Mucosa of descending colon (tissue), 3 donors: ENCODE results near the gene MDGA2. TPM values are rescaled to one million over a fixed set of nuclear protein-coding genes. Genes with fewer than 3 reads are reported as not detected.

Experiments used
- ATAC-seq: fragments of 200-7000 bp; cut with Tn5 transposase; one replicate; pipeline ENCODE4 v1.9.1; 2020; ENCODE audit warnings: mild to moderate bottlenecking, moderate library complexity
- DNase-seq, 3 donors: peaks; one replicate each; pipeline ENCODE4 v3.0.0-alpha.2; 2020
- H3K36me3 ChIP-seq: fragments of 200-600 bp; one replicate; pipeline ENCODE4 v1.8.0; 2021; ENCODE audit warnings: low read depth, mild to moderate bottlenecking
- H3K4me1 ChIP-seq: fragments of 200-600 bp; one replicate; pipeline ENCODE4 v1.8.0; 2021; ENCODE audit warnings: low read depth, mild to moderate bottlenecking
- H3K4me3 ChIP-seq: fragments of 200-600 bp; one replicate; pipeline ENCODE4 v1.8.0; 2021; ENCODE audit warnings: mild to moderate bottlenecking
- H3K9me3 ChIP-seq: fragments of 200-600 bp; one replicate; pipeline ENCODE4 v1.8.0; 2021; ENCODE audit warnings: mild to moderate bottlenecking
- intact Hi-C, 2 donors: fragments of 100-400 bp; cut with DNase I in 1 of 2; cut with micrococcal nuclease in 1 of 2; formaldehyde crosslinking; loops; one replicate each; pipeline versions ENCODE4 v1.11.0 to v1.11.1; 2022; cut with DNase I, micrococcal nuclease
- total RNA-seq, 3 donors: library from RNA; stranded (reverse); fragmentation: NEBNext Ultra II Directional in 2 of 3; extraction: Animal tissue kit (Norgen Biotek cat#: 25700) in 2 of 3; gene quantifications; one replicate each; pipeline versions ENCODE4 v1.2.1 to v1.2.4, GENCODE V29; 2021 to 2023
- TF ChIP-seq, protein P1 (sequence below): fragments of 200-600 bp; IDR thresholded peaks from one replicate; pipeline ENCODE4 v1.8.0; 2022; ENCODE audit warnings: antibody characterized with exemption, mild to moderate bottlenecking
- donor health status: DM: no; HTN: no; CAD: no; lungs with moderate emphysema.
- donor health status: DM: no; HTN: no; CAD: no.
- donor health status: DM: no; HTN: yes; CAD: no.

Gene MDGA2
- total RNA-seq, 3 donors from 2014 or later, result 0.35 TPM; not detected in 2

- TF ChIP-seq, protein P1, sequence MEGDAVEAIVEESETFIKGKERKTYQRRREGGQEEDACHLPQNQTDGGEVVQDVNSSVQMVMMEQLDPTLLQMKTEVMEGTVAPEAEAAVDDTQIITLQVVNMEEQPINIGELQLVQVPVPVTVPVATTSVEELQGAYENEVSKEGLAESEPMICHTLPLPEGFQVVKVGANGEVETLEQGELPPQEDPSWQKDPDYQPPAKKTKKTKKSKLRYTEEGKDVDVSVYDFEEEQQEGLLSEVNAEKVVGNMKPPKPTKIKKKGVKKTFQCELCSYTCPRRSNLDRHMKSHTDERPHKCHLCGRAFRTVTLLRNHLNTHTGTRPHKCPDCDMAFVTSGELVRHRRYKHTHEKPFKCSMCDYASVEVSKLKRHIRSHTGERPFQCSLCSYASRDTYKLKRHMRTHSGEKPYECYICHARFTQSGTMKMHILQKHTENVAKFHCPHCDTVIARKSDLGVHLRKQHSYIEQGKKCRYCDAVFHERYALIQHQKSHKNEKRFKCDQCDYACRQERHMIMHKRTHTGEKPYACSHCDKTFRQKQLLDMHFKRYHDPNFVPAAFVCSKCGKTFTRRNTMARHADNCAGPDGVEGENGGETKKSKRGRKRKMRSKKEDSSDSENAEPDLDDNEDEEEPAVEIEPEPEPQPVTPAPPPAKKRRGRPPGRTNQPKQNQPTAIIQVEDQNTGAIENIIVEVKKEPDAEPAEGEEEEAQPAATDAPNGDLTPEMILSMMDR, result no peak
- H3K4me3 ChIP-seq, result no peak overlapping the region
- intact Hi-C loops, result no loop called here
- no peaks in the 10 kb centered on the region for H3K9me3 ChIP-seq
- H3K36me3 ChIP-seq, result no peaks in the 10 kb centered on the region
- DNase-seq (no peak), ATAC-seq (no peak)
- peaks cover 2% of the 10 kb centered on the region for H3K4me1 ChIP-seq
These were observed 601 bp downstream of the MDGA2 start for GRCh38 chr14:47674543-47675465.

- ATAC-seq, result no peak
- peak in 1 of 3 donors; percentile 22 for DNase-seq
- H3K9me3 ChIP-seq, result no peaks in the 10 kb centered on the region
- intact Hi-C loops, result no loop called here
- H3K36me3 ChIP-seq, result no peaks in the 10 kb centered on the region
- H3K4me3 ChIP-seq, result no peak overlapping the region
- H3K4me1 ChIP-seq, result peaks cover 2% of the 10 kb centered on the region
- TF ChIP-seq, protein P1, result no peak
These were observed 1.3 kb downstream of the MDGA2 start for GRCh38 chr14:47674148-47674542.

DNA sequence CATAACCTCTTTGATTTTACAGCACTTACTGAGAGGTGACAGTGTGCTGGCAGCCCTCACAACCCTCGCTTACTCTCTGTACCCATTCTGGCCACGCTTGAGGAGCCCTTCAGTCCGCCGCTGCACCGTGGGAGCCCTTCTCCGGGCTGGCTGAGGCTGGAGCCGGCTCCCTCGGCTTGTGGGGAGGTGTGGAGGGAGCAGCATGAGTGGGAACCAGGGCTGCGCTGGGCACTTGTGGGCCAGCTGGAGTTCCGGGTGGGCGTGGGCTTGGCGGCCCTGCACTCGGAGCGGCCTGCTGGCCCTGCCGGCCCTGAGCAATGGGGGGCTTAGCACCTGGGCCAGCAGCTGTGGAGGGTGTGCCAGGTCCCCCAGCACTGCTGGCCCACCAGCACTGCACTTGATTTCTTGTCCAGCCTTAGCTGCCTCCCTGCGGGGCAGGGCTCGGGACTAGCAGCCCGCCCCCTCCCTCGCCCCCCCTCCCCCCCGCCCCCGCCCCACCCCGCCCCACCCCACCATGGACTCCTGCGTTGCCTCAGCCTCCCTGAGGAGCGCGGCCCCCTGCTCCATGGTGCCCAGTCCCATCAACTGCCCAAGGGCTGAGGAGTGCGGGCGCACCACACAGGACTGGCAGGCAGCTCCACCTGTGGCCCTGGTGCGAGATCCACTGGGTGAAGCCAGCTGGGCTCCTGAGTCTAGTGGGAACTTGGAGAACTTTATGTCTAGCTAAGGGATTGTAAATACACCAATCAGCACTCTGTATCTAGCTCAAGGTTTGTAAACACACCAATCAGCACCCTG is 9.9 kb downstream of the MDGA2 start:
- TF ChIP-seq, protein P1, result no peak
- Histone ChIP-seq H3K9me3 (no peaks in the 10 kb centered on the region), H3K36me3 (no peaks in the 10 kb centered on the region), H3K4me3 (no peak overlapping the region), H3K4me1 (no peaks in the 10 kb centered on the region)
- DNase-seq (no peak), ATAC-seq (no peak)
- intact Hi-C loops, result no loop called here

GRCh38 chr14:47662466-47662865 is 12.9 kb downstream of the MDGA2 start:
- DNase-seq, result no peak
- no peaks in the 10 kb centered on the region for H3K4me1 ChIP-seq

DNA sequence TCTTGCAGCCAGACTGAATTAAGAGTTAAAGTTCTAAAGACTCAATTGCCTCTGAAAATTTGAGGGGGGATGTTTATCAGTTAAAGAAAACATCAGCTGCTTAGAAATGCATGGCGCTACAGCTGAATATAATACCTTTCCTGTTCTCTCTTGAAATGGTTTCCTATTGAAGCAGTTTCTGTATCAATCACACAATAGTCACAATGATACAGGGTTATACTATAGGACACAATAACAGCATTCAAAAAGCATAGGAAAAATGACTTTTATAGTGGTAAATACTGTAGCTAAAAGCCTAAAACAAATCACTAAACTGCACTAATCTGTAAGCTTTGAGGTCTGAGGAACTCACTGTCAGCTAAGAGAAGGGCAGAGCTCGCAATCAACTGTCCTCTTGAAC is 15.2 kb downstream of the MDGA2 start:
- intact Hi-C loops, result no loop called here
- Histone ChIP-seq H3K4me3 (no peak overlapping the region), H3K9me3 (no peaks in the 10 kb centered on the region), H3K4me1 (no peaks in the 10 kb centered on the region), H3K36me3 (no peaks in the 10 kb centered on the region)
- ATAC-seq (no peak), DNase-seq (no peak)
- TF ChIP-seq, protein P1, result no peak

More at GRCh38 chr14:47662466-47662865, 12.9 kb downstream of the MDGA2 start:
- TF ChIP-seq, protein P1, result no peak
- no peaks in the 10 kb centered on the region for H3K36me3 ChIP-seq
- H3K9me3 ChIP-seq, result no peaks in the 10 kb centered on the region
- intact Hi-C loops, result no loop called here
- H3K4me3 ChIP-seq, result no peak overlapping the region
- no peak for ATAC-seq
